ENCODE measurements around the gene TYROBP. TPM values are rescaled to one million over a fixed set of nuclear protein-coding genes. Genes with fewer than 3 reads are reported as not detected.

Gene TYROBP
- total and polyA plus RNA-seq, 4 donors, result 26.8 to 89.6 (median 40.7) TPM

GRCh38 chr19:35921012-35921411 lies 12.9 kb upstream of the TYROBP start (continued):
- TF ChIP-seq ZBTB33 (IDR thresholded peaks at IDR 0.05), result no peak
- TF ChIP-seq NR2F2 (IDR thresholded peaks at IDR 0.05), result no peak

GRCh38 chr19:35919306-35919705 lies 11.2 kb upstream of the TYROBP start:
- DNase-seq (ENCODE audit: low spot score), result no peak
- 40% methylated on average over 11 of the region's 11 CpGs for WGBS
- no peak overlapping the region for H3K9ac ChIP-seq (ENCODE audit: low read depth in 1 of 2, low read length in 2 of 2)
- H3K9me3 ChIP-seq (ENCODE audit: control insufficient read depth in 4 of 4, low read length in 3 of 4), result no peaks in the 10 kb centered on the region
- TF ChIP-seq ZBTB33 (IDR thresholded peaks at IDR 0.05), result no peak
- no peak for TF ChIP-seq REST (IDR thresholded peaks at IDR 0.05)
- TF ChIP-seq GABPA (IDR thresholded peaks at IDR 0.05 in 1 of 2, conservative IDR thresholded peaks at IDR 0.05 in 1 of 2), result no peak
- peak in 1 of 2 donors; percentile 10 for TF ChIP-seq RXRA (IDR thresholded peaks at IDR 0.05)
- no peak for TF ChIP-seq NR2F2 (IDR thresholded peaks at IDR 0.05)
- no peak overlapping the region for H3K27ac ChIP-seq (ENCODE audit: low read depth in 1 of 2, low read length in 2 of 2)
- H3K36me3 ChIP-seq (ENCODE audit: control insufficient read depth in 4 of 4, insufficient read depth in 3 of 4, low read depth in 1 of 4, low read length in 3 of 4), result no peaks in the 10 kb centered on the region
- no peaks in the 10 kb centered on the region for H3K4me1 ChIP-seq (ENCODE audit: control insufficient read depth in 4 of 4, insufficient read depth in 4 of 4, low read length in 3 of 4)
- H3K4me3 ChIP-seq (ENCODE audit: low read depth in 1 of 3, low read length in 3 of 3), result no peak overlapping the region
- H3K27me3 ChIP-seq (ENCODE audit: control insufficient read depth in 4 of 4, insufficient read depth in 4 of 4, low read length in 3 of 4), result no peaks in the 10 kb centered on the region

GRCh38 chr19:35915443-35915842 lies 7.3 kb upstream of the TYROBP start:
- peak overlapping the region in 1 of 2 donors; percentile 12 for H3K27ac ChIP-seq (ENCODE audit: low read depth in 1 of 2, low read length in 2 of 2)
- 56% methylated on average over 3 of the region's 3 CpGs for WGBS
- no peaks in the 10 kb centered on the region for H3K36me3 ChIP-seq (ENCODE audit: control insufficient read depth in 4 of 4, insufficient read depth in 3 of 4, low read depth in 1 of 4, low read length in 3 of 4)
- no peaks in the 10 kb centered on the region for H3K27me3 ChIP-seq (ENCODE audit: control insufficient read depth in 4 of 4, insufficient read depth in 4 of 4, low read length in 3 of 4)
- DNase-seq (ENCODE audit: low spot score), result no peak
- no peaks in the 10 kb centered on the region for H3K4me1 ChIP-seq (ENCODE audit: control insufficient read depth in 4 of 4, insufficient read depth in 4 of 4, low read length in 3 of 4)
- no peaks in the 10 kb centered on the region for H3K9me3 ChIP-seq (ENCODE audit: control insufficient read depth in 4 of 4, low read length in 3 of 4)
- H3K9ac ChIP-seq (ENCODE audit: low read depth in 1 of 2, low read length in 2 of 2), result no peak overlapping the region
- H3K4me3 ChIP-seq (ENCODE audit: low read depth in 1 of 3, low read length in 3 of 3), result no peak overlapping the region
- TF ChIP-seq JUND (IDR thresholded peaks at IDR 0.05), result no peak
- no peak for TF ChIP-seq NR2F2 (IDR thresholded peaks at IDR 0.05)
- no peak for TF ChIP-seq HNF4G (IDR thresholded peaks at IDR 0.05)
- TF ChIP-seq EGR1 (IDR thresholded peaks at IDR 0.05; ENCODE audit: low read depth in 2 of 2), result no peak
- no peak for TF ChIP-seq GABPA (IDR thresholded peaks at IDR 0.05 in 1 of 2, conservative IDR thresholded peaks at IDR 0.05 in 1 of 2)
- no peak for TF ChIP-seq CTCF (IDR thresholded peaks at IDR 0.05; ENCODE audit: low read depth, low read length, missing input control)
- TF ChIP-seq FOXA2 (IDR thresholded peaks at IDR 0.05), result no peak
- no peak for TF ChIP-seq ZBTB33 (IDR thresholded peaks at IDR 0.05)
- TF ChIP-seq HNF4A (conservative IDR thresholded peaks at IDR 0.05), result no peak
- TF ChIP-seq ATF3 (IDR thresholded peaks at IDR 0.05), result no peak
- TF ChIP-seq REST (IDR thresholded peaks at IDR 0.05), result no peak
- no peak for TF ChIP-seq TAF1 (conservative IDR thresholded peaks at IDR 0.05)
- TF ChIP-seq RXRA (IDR thresholded peaks at IDR 0.05), result no peak
